Neural cell (in vitro differentiated cells): ENCODE data around the gene KCTD10. TPM values are rescaled to one million over a fixed set of nuclear protein-coding genes. Genes with fewer than 3 reads are reported as not detected.

Source experiments
- H2AFZ ChIP-seq: fragments of 200-600, 300-800 bp; sonication (generic), shearing (Covaris generic); 2 replicates; pipeline ENCODE4 v1.6.0; 2014; ENCODE audit warnings: low read depth, mild to moderate bottlenecking, antibody characterized with exemption, low read length, moderate library complexity
- H3F3A ChIP-seq: fragments of 200-600 bp; shearing (Covaris generic); 2 replicates; pipeline ENCODE4 v1.6.1; 2016; ENCODE audit warnings: mild to moderate bottlenecking, moderate library complexity, mixed read lengths, antibody characterized with exemption, low read length; ENCODE audit not compliant: insufficient read depth, poor library complexity, severe bottlenecking
- H3K27ac ChIP-seq: fragments of 200-600, 300-800 bp; sonication (generic), shearing (Covaris generic); 2 replicates; pipeline ENCODE4 v1.5.1; 2014; ENCODE audit warnings: mild to moderate bottlenecking, low read length, moderate library complexity
- H3K27me3 ChIP-seq: fragments of 300-800, 200-600 bp; sonication (generic), shearing (Covaris generic); 2 replicates; pipeline ENCODE4 v1.6.0; 2014; ENCODE audit warnings: mild to moderate bottlenecking, low read depth, low read length, moderate library complexity; ENCODE audit not compliant: insufficient read depth
- H3K36me3 ChIP-seq: fragments of 300-800, 200-600 bp; sonication (generic), shearing (Covaris generic); 2 replicates; pipeline ENCODE4 v1.5.1; 2014; ENCODE audit warnings: mild to moderate bottlenecking, antibody characterized with exemption, low read length, moderate library complexity; ENCODE audit not compliant: insufficient read depth
- H3K4me2 ChIP-seq: fragments of 300-800, 200-600 bp; sonication (generic), shearing (Covaris generic); 2 replicates; pipeline ENCODE4 v1.6.0; 2014; ENCODE audit warnings: mild to moderate bottlenecking, low read length
- H3K4me3 ChIP-seq: fragments of 300-800, 200-600 bp; sonication (generic), shearing (Covaris generic); 2 replicates; pipeline ENCODE4 v1.5.1; 2014; ENCODE audit warnings: mild to moderate bottlenecking, low read length, moderate library complexity
- H3K79me2 ChIP-seq: fragments of 200-600 bp; shearing (Covaris generic); replicated peaks from 2 replicates; pipeline ENCODE4 v1.6.0; 2014; ENCODE audit warnings: mild to moderate bottlenecking, low read length, moderate library complexity; ENCODE audit not compliant: insufficient read depth
- H3K9ac ChIP-seq: fragments of 300-800, 200-600 bp; sonication (generic), shearing (Covaris generic); 2 replicates; pipeline ENCODE4 v1.6.1; 2016; ENCODE audit warnings: mild to moderate bottlenecking, low read length, mixed read lengths
- H3K9me2 ChIP-seq: fragments of 200-600 bp; shearing (Covaris generic); 2 replicates; pipeline ENCODE4 v1.6.1; 2016; ENCODE audit warnings: mild to moderate bottlenecking, low read length, mixed read lengths; ENCODE audit not compliant: insufficient read depth
- H3K9me3 ChIP-seq: fragments of 200-600, 300-800 bp; sonication (generic), shearing (Covaris generic); 2 replicates; pipeline ENCODE4 v1.6.1; 2016; ENCODE audit warnings: mild to moderate bottlenecking, mixed run types, low read length, moderate library complexity, mixed read lengths
- H4K20me1 ChIP-seq: fragments of 200-600 bp; shearing (Covaris generic); 2 replicates; pipeline ENCODE4 v1.6.1; 2016; ENCODE audit warnings: mild to moderate bottlenecking, mixed run types; ENCODE audit not compliant: insufficient read depth
- CTCF ChIP-seq: fragments of 450-650 bp; IDR thresholded peaks from 2 replicates; pipeline ENCODE4 v1.5.1; 2014; ENCODE audit warnings: antibody characterized with exemption, mild to moderate bottlenecking, moderate library complexity; ENCODE audit not compliant: poor library complexity, severe bottlenecking
- EP300 ChIP-seq: fragments of 450-650 bp; conservative IDR thresholded peaks from 2 replicates; pipeline ENCODE4 v1.6.1; 2014; ENCODE audit warnings: antibody characterized with exemption, mild to moderate bottlenecking, moderate library complexity; ENCODE audit not compliant: poor library complexity, severe bottlenecking
- EZH2 ChIP-seq: fragments of 200-600, 300-800 bp; shearing (Covaris generic), sonication (generic); IDR thresholded peaks from 2 replicates; pipeline ENCODE4 v1.6.1; 2014; ENCODE audit warnings: antibody characterized with exemption, low read length, borderline replicate concordance, mild to moderate bottlenecking; ENCODE audit not compliant: insufficient read depth, poor library complexity, severe bottlenecking
- MXI1 ChIP-seq: fragments of 450-650 bp; conservative IDR thresholded peaks from 2 replicates; pipeline ENCODE4 v1.6.1; 2014; ENCODE audit warnings: antibody characterized with exemption, mild to moderate bottlenecking; ENCODE audit not compliant: poor library complexity, severe bottlenecking
- POLR2AphosphoS5 ChIP-seq: IDR thresholded peaks from 2 replicates; pipeline ENCODE4 v1.6.1; 2012
- RAD21 ChIP-seq: fragments of 450-650 bp; conservative IDR thresholded peaks from 2 replicates; pipeline ENCODE4 v1.6.1; 2014; ENCODE audit warnings: antibody characterized with exemption, mild to moderate bottlenecking, moderate library complexity
- REST ChIP-seq: IDR thresholded peaks from 2 replicates; pipeline ENCODE4 v1.6.1; 2012; ENCODE audit warnings: borderline replicate concordance
- SMC3 ChIP-seq: fragments of 450-650 bp; conservative IDR thresholded peaks from 2 replicates; pipeline ENCODE4 v1.6.1; 2014; ENCODE audit warnings: antibody characterized with exemption, mild to moderate bottlenecking, moderate library complexity; ENCODE audit not compliant: poor library complexity
- TAF1 ChIP-seq: IDR thresholded peaks from 2 replicates; pipeline ENCODE4 v1.6.1; 2012; ENCODE audit warnings: low read depth
- polyA plus RNA-seq: library from polyadenylated mRNA; depleted of rRNA; stranded (reverse); fragments of >200 nt; gene quantifications from 2 replicates; pipeline ENCODE4 v1.2.3, GENCODE V29; 2014

KCTD10 gene
- polyA plus RNA-seq, 1 donor from 2014 or later = 69.4 TPM

- no peak overlapping the region for H3K4me2 ChIP-seq
- no peak for TF ChIP-seq EP300
- no peak for TF ChIP-seq SMC3
- no peak for TF ChIP-seq MXI1
- no peak for TF ChIP-seq POLR2AphosphoS5
- TF ChIP-seq REST = no peak
- no peak for TF ChIP-seq CTCF
- no peak for TF ChIP-seq EZH2
- TF ChIP-seq RAD21 = no peak
- TF ChIP-seq TAF1 = no peak
- no peak overlapping the region for H3K9ac ChIP-seq
- H3K27me3 ChIP-seq = no peaks in the 10 kb centered on the region
- H4K20me1 ChIP-seq = no peaks in the 10 kb centered on the region
- no peak overlapping the region for H3K4me3 ChIP-seq
- no peaks in the 10 kb centered on the region for H3K36me3 ChIP-seq
- no peak overlapping the region for H3K27ac ChIP-seq
- H2AFZ ChIP-seq = no peak overlapping the region
- no peaks in the 10 kb centered on the region for H3K9me3 ChIP-seq
- H3K9me2 ChIP-seq = no peaks in the 10 kb centered on the region
- no peaks in the 10 kb centered on the region for H3K79me2 ChIP-seq
- peaks cover 7% of the 10 kb centered on the region for H3F3A ChIP-seq
Observed at GRCh38 chr12:109436188-109436560, 40.9 kb downstream of the KCTD10 start.

GRCh38 chr12:109435428-109436187 lies 41.5 kb downstream of the KCTD10 start:
- Histone ChIP-seq H3K9ac (no peak overlapping the region), H3K9me2 (no peaks in the 10 kb centered on the region), H3K27me3 (no peaks in the 10 kb centered on the region), H3K27ac (no peak overlapping the region), H3F3A (peaks cover 7% of the 10 kb centered on the region), H3K4me3 (no peak overlapping the region), H3K9me3 (no peaks in the 10 kb centered on the region), H3K79me2 (no peaks in the 10 kb centered on the region), H3K4me2 (no peak overlapping the region), H4K20me1 (no peaks in the 10 kb centered on the region), H2AFZ (no peak overlapping the region), H3K36me3 (no peaks in the 10 kb centered on the region)
- TF ChIP-seq EZH2 (no peak), EP300 (no peak), POLR2AphosphoS5 (no peak), SMC3 (no peak), CTCF (no peak), REST (no peak), TAF1 (no peak), RAD21 (no peak), MXI1 (no peak)
